SHP77 treated with DMSO at 0.1 percent for 48 hours (cell line): ENCODE data around the gene HLF.

Source experiments
- DNase-seq: peaks from one replicate; lab custom pipeline; 2025; lab: John Stamatoyannopoulos, UW

Gene HLF

GRCh38 chr17:55354941-55355340, 90.2 kb downstream of the HLF start:
- DNase-seq: no peak

GRCh38 chr17:55356434-55357328, 91.9 kb downstream of the HLF start:
- peak; percentile 49 for DNase-seq

- DNase-seq: no peak
Observed at GRCh38 chr17:55360971-55361370, 96.2 kb downstream of the HLF start.

- DNase-seq: no peak
Observed at GRCh38 chr17:55363033-55363432, 98.3 kb downstream of the HLF start.

GRCh38 chr17:55366020-55366481, 101.3 kb downstream of the HLF start:
- no peak for DNase-seq

- no peak for DNase-seq
Observed at GRCh38 chr17:55368706-55369105, 103.9 kb downstream of the HLF start.
